Measurements from ENCODE around the gene CKAP2L.
A peak's percentile ranks its signal among the peaks of the same experiment; 100 is the strongest.

The CKAP2L gene, protein sequence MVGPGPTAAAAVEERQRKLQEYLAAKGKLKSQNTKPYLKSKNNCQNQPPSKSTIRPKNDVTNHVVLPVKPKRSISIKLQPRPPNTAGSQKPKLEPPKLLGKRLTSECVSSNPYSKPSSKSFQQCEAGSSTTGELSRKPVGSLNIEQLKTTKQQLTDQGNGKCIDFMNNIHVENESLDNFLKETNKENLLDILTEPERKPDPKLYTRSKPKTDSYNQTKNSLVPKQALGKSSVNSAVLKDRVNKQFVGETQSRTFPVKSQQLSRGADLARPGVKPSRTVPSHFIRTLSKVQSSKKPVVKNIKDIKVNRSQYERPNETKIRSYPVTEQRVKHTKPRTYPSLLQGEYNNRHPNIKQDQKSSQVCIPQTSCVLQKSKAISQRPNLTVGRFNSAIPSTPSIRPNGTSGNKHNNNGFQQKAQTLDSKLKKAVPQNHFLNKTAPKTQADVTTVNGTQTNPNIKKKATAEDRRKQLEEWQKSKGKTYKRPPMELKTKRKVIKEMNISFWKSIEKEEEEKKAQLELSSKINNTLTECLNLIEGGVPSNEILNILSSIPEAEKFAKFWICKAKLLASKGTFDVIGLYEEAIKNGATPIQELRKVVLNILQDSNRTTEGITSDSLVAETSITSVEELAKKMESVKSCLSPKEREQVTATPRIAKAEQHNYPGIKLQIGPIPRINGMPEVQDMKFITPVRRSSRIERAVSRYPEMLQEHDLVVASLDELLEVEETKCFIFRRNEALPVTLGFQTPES

DNA sequence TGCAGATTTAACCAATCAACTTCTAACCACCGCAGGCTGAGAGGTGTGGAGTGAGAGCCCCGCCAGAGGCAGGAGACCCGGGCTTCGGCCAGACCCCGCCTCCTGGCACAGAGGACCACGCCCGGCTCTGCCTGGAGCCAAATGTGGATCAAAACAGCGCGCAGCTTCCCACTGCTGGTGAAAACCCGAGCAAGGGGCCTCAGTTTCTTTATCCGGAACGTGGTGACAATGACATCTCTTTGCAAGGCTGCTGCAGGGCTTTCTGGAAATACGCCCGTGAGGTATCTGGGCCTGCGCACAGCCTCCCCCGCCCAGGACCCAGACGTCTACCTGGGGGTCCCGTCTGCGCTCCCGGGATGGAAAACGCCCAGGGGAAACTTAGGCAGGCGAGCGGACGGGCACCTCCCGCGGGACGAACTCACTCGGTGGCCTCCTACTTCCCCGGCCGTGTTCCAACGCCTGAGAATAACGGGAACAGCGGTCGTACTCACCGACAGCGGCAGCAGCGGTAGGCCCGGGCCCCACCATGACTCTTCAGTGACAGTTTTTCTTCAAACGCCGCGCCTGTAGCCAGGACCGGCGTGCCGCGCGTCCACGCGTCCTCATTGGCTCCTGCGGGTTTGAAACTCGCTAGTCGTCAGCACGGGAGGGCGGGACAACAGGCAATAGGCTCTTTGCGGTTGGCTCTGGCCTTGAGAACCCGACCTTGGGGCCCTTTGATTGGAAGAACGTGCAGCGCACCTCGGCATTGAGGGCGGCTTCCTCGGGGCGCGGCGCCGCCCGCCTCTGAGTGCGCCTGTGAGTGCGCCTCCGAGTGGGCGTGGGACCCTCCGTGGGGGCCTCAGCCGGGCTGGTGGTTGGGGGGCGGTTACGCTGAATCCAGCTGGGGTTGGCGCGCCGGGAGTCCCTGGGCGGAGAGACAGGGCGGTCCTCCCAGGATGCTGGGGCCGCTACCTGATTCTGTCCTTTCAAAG, at the start of gene CKAP2L:
CKAP2L (minus strand) TSS at position 539 of the 974 bp plus-strand sequence; CDS start at position 528, 11 bp downstream.
- DNase-seq (ENCODE audit: low read depth): peak; percentile 89
- H3K4me3 ChIP-seq (ENCODE audit: low read depth, low read length): peak within 1 kb of the TSS; percentile 73
- TF ChIP-seq, protein P1, sequence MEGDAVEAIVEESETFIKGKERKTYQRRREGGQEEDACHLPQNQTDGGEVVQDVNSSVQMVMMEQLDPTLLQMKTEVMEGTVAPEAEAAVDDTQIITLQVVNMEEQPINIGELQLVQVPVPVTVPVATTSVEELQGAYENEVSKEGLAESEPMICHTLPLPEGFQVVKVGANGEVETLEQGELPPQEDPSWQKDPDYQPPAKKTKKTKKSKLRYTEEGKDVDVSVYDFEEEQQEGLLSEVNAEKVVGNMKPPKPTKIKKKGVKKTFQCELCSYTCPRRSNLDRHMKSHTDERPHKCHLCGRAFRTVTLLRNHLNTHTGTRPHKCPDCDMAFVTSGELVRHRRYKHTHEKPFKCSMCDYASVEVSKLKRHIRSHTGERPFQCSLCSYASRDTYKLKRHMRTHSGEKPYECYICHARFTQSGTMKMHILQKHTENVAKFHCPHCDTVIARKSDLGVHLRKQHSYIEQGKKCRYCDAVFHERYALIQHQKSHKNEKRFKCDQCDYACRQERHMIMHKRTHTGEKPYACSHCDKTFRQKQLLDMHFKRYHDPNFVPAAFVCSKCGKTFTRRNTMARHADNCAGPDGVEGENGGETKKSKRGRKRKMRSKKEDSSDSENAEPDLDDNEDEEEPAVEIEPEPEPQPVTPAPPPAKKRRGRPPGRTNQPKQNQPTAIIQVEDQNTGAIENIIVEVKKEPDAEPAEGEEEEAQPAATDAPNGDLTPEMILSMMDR (IDR thresholded peaks at IDR 0.05; ENCODE audit: control insufficient read depth, extremely low read depth, insufficient read depth): no peak

DNA sequence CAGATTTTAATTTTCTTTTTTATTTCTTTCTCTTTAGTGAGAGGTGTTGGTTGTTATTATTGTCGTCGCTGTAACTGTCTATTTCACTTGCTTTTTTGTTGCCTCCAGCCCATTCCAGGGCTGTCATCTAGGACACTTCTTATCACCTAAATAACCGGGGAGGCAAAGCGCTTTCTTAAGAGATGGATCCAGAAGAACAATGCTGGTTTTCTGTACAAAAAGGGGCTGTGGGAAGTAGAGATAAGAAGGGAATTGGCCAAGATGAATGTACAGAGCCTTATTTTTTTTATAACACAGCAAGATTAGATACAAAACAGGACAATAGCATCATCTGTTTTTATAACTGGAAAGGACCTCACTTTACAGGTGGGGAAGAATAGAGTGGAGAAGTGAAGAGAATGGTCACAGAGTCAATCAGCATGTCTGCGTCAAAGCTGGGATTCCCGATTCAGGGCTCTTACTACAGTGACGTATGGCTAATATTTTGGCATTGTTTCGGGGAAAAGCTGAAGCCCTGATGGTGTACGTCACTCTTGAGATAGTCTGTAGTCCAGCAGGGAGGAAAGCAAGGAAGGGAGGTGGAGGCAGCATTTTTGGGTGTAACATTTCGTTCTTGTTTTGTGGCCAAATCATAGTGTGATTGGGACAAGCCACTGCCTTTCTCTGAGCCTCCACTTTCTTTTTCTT, 49.0 kb upstream of the CKAP2L start:
- TF ChIP-seq, protein P1 (IDR thresholded peaks at IDR 0.05; ENCODE audit: control insufficient read depth, extremely low read depth, insufficient read depth): no peak
- DNase-seq (ENCODE audit: low read depth): no peak
- H3K4me3 ChIP-seq (ENCODE audit: low read depth, low read length): no peak overlapping the region

DNA sequence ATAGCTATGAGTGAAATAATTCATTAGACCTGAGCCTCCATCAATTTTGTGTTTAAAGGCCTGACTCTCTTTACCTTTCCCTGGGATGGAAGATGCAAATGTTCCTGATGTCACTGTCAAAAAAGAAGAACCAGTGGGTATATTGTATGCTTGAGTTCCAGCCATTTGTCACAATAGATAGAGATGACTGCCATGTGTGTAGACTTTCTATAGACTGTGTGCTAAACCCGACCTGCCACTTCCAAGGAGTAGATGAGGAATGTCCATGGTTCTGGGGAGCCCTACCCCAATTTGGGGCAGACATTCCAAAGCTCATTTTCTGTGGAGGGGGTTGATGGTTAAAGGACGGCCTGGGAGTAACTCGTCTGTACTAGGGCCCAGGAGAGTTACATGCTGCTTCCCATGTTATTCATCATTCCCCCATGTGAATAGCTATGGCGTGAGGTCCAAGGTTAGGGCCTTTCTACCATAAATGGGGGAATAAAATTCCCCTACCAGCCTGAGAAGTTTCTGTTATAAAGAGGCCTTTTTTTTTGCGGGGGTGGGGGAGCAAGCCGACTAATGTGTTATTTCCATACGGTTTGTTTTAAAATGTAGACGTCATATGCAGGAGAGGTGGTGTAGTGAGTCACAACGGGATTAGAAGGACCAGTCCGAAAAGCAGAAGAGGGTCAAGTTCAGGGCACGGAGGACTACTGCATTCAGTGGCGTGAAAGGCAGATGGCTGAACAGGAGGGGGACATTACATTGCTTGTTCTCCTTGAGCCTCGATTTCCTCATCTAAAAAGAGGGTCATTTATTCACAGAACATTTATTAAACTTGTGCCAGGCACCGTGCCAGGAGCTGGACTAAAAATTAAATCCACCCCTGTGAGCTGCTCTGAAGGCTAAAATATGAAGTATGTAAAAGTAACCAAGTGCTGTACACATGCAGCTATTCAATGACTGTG, 48.2 kb upstream of the CKAP2L start:
- DNase-seq (ENCODE audit: low read depth): no peak
- TF ChIP-seq, protein P1 (IDR thresholded peaks at IDR 0.05; ENCODE audit: control insufficient read depth, extremely low read depth, insufficient read depth): no peak

DNA sequence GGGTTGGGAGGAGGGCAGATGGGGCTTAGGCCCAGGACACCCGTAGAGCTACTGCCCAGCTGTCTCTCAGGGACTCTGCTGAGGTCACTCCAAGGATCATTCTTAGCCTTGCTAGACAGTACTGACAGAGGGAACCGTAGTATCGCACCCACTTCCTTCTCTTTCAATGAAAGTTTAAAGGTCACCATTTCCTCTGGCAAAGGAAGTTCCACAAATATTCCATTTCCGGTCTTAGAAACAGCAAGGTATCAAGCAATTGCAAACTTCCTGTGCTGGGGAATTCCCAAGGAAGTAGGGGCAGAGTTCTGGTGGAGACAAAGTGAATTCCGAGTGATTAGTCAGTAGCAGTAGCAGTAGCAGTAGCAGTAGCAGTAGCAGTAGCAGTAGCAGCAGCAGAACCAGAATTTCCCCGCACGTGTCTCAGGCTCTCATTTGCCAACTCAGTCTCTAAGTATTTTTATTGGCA, 47.5 kb upstream of the CKAP2L start:
- TF ChIP-seq, protein P1 (IDR thresholded peaks at IDR 0.05; ENCODE audit: control insufficient read depth, extremely low read depth, insufficient read depth): no peak
- DNase-seq (ENCODE audit: low read depth): no peak
- H3K4me3 ChIP-seq (ENCODE audit: low read depth, low read length): no peak overlapping the region

More for the DNA sequence above, 48.2 kb upstream of the CKAP2L start:
- H3K4me3 ChIP-seq (ENCODE audit: low read depth, low read length): no peak overlapping the region

DNA sequence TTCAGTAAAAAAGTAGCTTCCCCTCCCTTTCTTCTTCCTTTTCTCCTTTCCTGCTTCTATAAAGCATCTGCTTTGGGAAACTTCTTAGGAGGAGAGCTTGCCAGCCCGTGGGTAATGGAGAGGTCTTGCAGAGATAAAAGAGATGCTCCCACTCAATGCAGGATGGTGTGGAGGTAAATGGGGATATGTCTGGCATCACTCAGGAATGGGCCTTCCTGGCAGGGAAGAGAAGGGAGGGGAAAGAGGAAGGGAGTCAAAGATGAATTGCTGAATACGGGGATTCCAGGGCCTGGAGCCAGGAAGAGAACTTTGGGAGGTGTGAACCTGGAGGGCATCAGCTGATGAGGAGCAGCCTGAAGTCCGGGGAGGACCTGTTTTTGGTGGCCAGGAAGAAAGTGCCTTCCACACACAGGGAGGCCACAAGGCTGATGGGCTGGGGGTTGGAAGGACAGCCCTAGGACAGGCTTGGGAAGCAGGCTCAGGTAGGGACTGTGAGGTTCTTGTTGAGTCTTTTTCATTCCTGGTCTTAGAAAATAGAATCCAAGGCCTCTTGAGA, 46.9 kb upstream of the CKAP2L start:
- TF ChIP-seq, protein P1 (IDR thresholded peaks at IDR 0.05; ENCODE audit: control insufficient read depth, extremely low read depth, insufficient read depth): no peak
- no peak for DNase-seq (ENCODE audit: low read depth)
- H3K4me3 ChIP-seq (ENCODE audit: low read depth, low read length): no peak overlapping the region

Measured in LNCaP clone FGC (cell line).